ENCODE measurements around the gene DLEC1.

DLEC1 gene

DNA sequence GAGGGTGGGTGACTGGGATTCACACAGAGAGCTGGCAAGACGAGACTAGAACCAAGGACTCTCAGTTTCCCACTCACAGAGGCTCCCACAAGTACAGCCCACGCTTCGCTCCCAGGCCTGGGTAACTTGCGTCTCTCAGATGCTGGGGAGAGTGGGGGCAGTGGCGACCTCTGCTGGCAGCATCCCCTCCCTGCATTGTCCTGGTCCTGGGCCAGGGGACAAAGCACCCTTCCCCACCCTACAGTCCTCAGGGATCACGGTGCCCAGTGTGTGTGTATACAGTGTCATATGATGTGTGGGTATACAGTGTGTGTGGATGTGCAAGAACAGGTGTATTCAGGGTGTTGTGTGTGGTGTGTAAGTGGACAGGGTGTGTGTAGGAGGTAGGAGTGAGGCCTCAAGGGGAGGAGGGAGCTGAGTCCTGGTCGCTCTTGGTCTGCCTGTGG lies 35.6 kb upstream of the DLEC1 start:
- Mint-ChIP-seq H3K36me3 (ENCODE audit: low read depth) (peaks cover 17% of the 10 kb centered on the region), H3K4me3 (no peak overlapping the region), H3K27ac (peak overlapping the region in 1 of 3 experiments; percentile 21), H3K27me3 (ENCODE audit: low read depth) (no peaks in the 10 kb centered on the region), H3K9me3 (no peaks in the 10 kb centered on the region), H3K4me1 (peaks cover 21% of the 10 kb centered on the region)
- TF ChIP-seq, protein P1, sequence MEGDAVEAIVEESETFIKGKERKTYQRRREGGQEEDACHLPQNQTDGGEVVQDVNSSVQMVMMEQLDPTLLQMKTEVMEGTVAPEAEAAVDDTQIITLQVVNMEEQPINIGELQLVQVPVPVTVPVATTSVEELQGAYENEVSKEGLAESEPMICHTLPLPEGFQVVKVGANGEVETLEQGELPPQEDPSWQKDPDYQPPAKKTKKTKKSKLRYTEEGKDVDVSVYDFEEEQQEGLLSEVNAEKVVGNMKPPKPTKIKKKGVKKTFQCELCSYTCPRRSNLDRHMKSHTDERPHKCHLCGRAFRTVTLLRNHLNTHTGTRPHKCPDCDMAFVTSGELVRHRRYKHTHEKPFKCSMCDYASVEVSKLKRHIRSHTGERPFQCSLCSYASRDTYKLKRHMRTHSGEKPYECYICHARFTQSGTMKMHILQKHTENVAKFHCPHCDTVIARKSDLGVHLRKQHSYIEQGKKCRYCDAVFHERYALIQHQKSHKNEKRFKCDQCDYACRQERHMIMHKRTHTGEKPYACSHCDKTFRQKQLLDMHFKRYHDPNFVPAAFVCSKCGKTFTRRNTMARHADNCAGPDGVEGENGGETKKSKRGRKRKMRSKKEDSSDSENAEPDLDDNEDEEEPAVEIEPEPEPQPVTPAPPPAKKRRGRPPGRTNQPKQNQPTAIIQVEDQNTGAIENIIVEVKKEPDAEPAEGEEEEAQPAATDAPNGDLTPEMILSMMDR (IDR thresholded peaks at IDR 0.05; ENCODE audit: unreplicated experiment in 3 of 3): peak; percentile 81 to 86 (median 82)

DNA sequence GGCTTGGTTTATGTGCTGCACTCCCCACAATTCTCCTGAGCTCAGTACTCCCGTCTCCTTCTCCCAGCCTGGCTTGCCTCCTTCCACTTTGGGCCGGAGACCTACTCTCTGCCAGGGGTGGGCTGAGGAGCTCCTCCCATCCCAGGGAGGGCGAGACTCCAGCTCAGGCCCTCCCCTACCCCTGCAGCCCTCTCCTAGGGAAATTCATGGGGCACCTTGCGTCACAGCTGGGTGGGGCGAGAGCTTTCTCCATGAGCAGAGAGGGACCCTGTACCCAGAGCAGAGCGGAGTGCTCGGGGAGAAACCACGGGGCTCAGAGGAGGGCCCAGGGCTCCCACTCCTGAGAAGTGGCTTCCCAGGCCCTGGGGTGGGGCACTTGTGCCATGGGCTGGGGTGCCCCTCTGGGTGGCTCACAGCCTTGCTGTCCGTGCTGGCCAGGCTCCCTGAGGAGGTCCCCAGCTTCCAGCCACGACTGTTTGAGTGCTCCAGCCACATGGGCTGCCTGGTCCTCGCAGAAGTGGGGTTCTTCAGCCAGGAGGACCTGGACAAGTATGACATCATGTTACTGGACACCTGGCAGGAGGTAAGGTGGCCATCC lies 35.1 kb upstream of the DLEC1 start:
- Mint-ChIP-seq H3K36me3 (ENCODE audit: low read depth) (peaks cover 17% of the 10 kb centered on the region), H3K27me3 (ENCODE audit: low read depth) (no peaks in the 10 kb centered on the region), H3K4me3 (no peak overlapping the region), H3K4me1 (peaks cover 21% of the 10 kb centered on the region), H3K27ac (peak overlapping the region in 2 of 3 experiments; percentile 49 to 79), H3K9me3 (no peaks in the 10 kb centered on the region)
- TF ChIP-seq, protein P1 (IDR thresholded peaks at IDR 0.05; ENCODE audit: unreplicated experiment in 3 of 3): no peak

DNA sequence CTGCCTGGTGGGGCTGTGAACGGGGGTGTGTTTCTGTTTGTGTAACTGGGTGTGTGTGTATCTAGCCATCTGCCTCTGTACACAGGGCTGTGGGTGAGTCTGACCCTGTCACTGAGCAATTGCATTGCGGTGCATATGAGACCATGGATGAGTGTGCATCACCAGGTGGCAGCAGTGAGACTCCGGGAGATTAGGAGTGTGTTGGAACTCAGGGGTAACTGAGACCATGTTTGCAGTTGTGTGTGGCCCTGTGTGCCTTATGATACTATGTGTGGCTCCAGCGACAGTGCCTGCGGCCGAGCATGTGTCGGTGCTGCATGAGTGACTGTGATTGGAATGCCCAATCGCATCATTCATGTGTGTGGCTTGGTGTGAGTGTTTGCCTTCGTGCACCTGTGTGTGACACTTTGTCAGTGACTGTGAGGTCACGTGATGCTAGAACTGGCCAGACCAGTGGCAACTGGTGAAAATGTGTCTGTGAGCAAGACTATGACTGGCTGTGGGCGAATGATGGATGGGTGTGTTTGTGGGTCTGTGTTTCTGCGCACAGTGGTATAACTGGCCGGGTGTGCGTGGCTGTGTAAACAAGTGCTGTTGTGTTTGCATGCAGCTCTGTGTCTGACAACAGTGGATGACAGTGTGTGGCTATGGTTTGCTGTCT lies 34.5 kb upstream of the DLEC1 start:
- Mint-ChIP-seq H3K9me3 (no peaks in the 10 kb centered on the region), H3K27ac (peak overlapping the region in 2 of 3 experiments; percentile 49 to 79), H3K4me3 (no peak overlapping the region), H3K4me1 (peaks cover 15% of the 10 kb centered on the region), H3K27me3 (ENCODE audit: low read depth) (no peaks in the 10 kb centered on the region), H3K36me3 (ENCODE audit: low read depth) (peaks cover 17% of the 10 kb centered on the region)
- TF ChIP-seq, protein P1 (IDR thresholded peaks at IDR 0.05; ENCODE audit: unreplicated experiment in 3 of 3): peak; percentile 49 to 60 (median 59)

DNA sequence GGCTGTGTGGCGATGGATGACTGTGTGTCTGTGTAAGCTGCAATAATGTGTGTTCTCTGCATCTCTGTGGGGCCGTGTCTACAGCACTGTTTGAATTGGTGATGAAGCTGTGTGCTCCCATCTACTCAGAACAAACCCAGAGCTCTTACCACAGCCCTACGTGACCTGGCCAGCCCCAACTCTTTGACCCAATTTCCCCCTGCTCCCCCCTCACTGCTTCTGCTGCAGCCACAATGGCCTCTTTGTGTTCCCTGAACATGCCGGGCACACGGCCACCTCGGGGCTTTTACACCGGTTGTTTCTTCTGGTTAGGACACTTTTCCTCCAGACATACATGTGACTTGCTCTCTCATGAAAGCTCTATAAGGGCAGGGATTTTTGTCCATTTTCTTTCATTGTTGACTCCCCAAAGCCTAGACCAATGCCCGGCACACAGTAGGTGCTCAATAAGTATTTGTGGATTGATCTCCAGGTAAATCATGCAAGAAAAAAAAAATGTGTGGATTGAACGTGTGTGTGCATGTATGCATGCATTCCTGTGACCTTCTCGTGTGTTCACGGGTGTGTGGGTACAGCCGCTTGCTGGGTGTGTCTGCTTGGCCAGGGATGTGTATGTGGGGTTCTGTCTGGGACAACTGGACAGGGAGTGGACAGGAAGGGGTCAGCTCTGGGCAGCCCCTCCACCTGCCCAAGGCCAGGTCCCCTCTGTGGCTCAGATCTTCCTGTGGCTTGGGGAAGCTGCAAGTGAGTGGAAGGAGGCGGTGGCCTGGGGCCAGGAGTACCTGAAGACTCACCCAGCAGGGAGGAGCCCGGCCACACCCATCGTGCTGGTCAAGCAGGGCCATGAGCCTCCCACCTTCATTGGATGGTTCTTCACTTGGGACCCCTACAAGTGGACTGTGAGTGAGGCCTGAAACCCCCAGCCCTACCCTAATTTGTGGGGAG lies 33.7 kb upstream of the DLEC1 start:
- Mint-ChIP-seq H3K27me3 (ENCODE audit: low read depth) (no peaks in the 10 kb centered on the region), H3K9me3 (no peaks in the 10 kb centered on the region), H3K4me3 (no peak overlapping the region), H3K4me1 (peaks cover 12% of the 10 kb centered on the region), H3K27ac (peak overlapping the region in 1 of 3 experiments; percentile 79), H3K36me3 (ENCODE audit: low read depth) (peaks cover 17% of the 10 kb centered on the region)
- TF ChIP-seq, protein P1 (IDR thresholded peaks at IDR 0.05; ENCODE audit: unreplicated experiment in 3 of 3): no peak

DNA sequence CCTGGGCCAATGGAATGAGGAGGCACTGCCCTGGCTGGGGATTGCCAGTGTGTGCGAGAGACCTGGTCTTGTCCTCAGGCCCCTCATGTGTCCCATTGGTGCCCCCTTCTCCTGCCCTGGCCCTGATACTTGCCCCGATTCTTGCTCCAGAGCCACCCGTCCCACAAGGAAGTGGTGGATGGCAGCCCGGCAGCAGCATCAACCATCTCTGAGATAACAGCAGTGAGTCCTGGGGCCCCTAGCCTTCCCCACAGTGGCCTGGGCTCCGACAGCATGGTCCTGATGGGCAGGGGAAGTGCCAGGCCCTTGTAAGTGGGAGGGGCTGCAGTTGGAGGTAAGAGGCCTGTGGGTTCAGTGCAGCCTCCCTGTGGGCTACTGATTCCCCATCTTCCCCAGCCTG lies 33.0 kb upstream of the DLEC1 start:
- Mint-ChIP-seq H3K4me1 (peaks cover 12% of the 10 kb centered on the region), H3K27me3 (ENCODE audit: low read depth) (no peaks in the 10 kb centered on the region), H3K27ac (no peak overlapping the region), H3K36me3 (ENCODE audit: low read depth) (peaks cover 17% of the 10 kb centered on the region), H3K4me3 (no peak overlapping the region), H3K9me3 (no peaks in the 10 kb centered on the region)
- TF ChIP-seq, protein P1 (IDR thresholded peaks at IDR 0.05; ENCODE audit: unreplicated experiment in 3 of 3): no peak
